GM12891 (cell line): ENCODE measurements around the gene ASIC2.

Experiments
- PAX5 ChIP-seq: IDR thresholded peaks from 2 replicates; pipeline ENCODE4 v1.6.1; 2011; ENCODE audit warnings: low read length, moderate library complexity, mild to moderate bottlenecking; ENCODE audit not compliant: insufficient read depth, severe bottlenecking
- POLR2A ChIP-seq: IDR thresholded peaks from 2 replicates; pipeline ENCODE4 v1.6.1; 2011; ENCODE audit warnings: low read depth, low read length, control low read depth
- POLR2AphosphoS5 ChIP-seq: IDR thresholded peaks from 2 replicates; pipeline ENCODE4 v1.6.1; 2011; ENCODE audit warnings: low read depth, low read length, control low read depth
- POU2F2 ChIP-seq: IDR thresholded peaks from 2 replicates; pipeline ENCODE4 v1.6.1; 2011; ENCODE audit warnings: low read depth, mild to moderate bottlenecking, control low read depth, low read length, moderate library complexity
- SPI1 ChIP-seq: IDR thresholded peaks from 2 replicates; pipeline ENCODE4 v1.6.1; 2011; ENCODE audit warnings: low read depth, low read length, control low read depth
- TAF1 ChIP-seq: IDR thresholded peaks from 2 replicates; pipeline ENCODE4 v1.6.1; 2011; ENCODE audit warnings: low read depth, low read length, control low read depth

DNA sequence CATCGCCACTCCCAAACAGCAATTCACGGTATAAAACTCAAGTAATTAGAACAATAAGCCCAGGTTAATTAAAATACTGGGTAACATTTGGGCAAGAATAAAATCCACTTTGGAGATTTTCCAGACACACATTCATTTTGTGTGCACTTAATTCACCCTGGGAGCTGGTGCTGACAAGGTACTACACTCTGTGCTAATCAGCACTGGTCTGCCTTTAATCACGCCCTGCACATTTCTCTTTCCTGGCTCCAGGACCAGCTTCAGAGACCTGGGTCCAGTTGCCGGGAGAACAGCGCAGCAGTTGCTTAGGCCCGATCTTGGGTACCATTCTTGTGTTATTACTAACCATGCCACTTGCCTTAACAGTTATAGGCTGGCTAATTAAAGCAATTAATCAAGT lies 23.7 kb upstream of the ASIC2 start:
- TF ChIP-seq POLR2A = no peak
- no peak for TF ChIP-seq POLR2AphosphoS5
- TF ChIP-seq TAF1 = no peak
- no peak for TF ChIP-seq POU2F2
- no peak for TF ChIP-seq PAX5
- TF ChIP-seq SPI1 = no peak
